Measurements from ENCODE around the gene SEMA3F. TPM values are rescaled to one million over a fixed set of nuclear protein-coding genes. Genes with fewer than 3 reads are reported as not detected.

SEMA3F gene
- total RNA-seq, 1 experiment from 2014 or later: 3.9 TPM

GRCh38 chr3:50221411-50222168 lies 66.5 kb downstream of the SEMA3F start:
- CTCF ChIA-PET: no interaction called here
- intact Hi-C loops (cut with micrococcal nuclease; ENCODE audit: unreplicated experiment): no loop called here
- TF ChIP-seq CTCF (conservative IDR thresholded peaks at IDR 0.05; ENCODE audit: low read depth, low read length): no peak
- no peak overlapping the region for H3K27ac ChIP-seq (ENCODE audit: low read depth, low read length, poor library complexity, severe bottlenecking)
- H3K9me3 ChIP-seq (ENCODE audit: low read depth, low read length, poor library complexity, severe bottlenecking): no peaks in the 10 kb centered on the region
- no peak overlapping the region for H3K4me3 ChIP-seq (ENCODE audit: low read depth, low read length, poor library complexity, severe bottlenecking)
- H3K27me3 ChIP-seq (replicated peaks; ENCODE audit: insufficient read depth, low read depth, low read length, poor library complexity): no peaks in the 10 kb centered on the region
- no peak for DNase-seq (ENCODE audit: low spot score)
- H3K36me3 ChIP-seq (ENCODE audit: insufficient read depth, low read length, poor library complexity, severe bottlenecking): no peaks in the 10 kb centered on the region
- no TSS peak for BruUV-seq (replicated peaks)
- POLR2A ChIA-PET (ENCODE audit: low non-redundant PET): no interaction called here
- no peaks in the 10 kb centered on the region for H3K4me1 ChIP-seq (ENCODE audit: insufficient read depth, low read length, poor library complexity, severe bottlenecking)

GRCh38 chr3:50222169-50222528 lies 67.0 kb downstream of the SEMA3F start:
- H3K27ac ChIP-seq (ENCODE audit: low read depth, low read length, poor library complexity, severe bottlenecking): no peak overlapping the region
- H3K36me3 ChIP-seq (ENCODE audit: insufficient read depth, low read length, poor library complexity, severe bottlenecking): no peaks in the 10 kb centered on the region
- ChIA-PET CTCF (no interaction called here), POLR2A (ENCODE audit: low non-redundant PET) (no interaction called here)
- no peak for TF ChIP-seq EZH2 (IDR thresholded peaks at IDR 0.05; ENCODE audit: borderline replicate concordance, low read depth, low read length, poor library complexity, severe bottlenecking)
- no peak for TF ChIP-seq CTCF (conservative IDR thresholded peaks at IDR 0.05; ENCODE audit: low read depth, low read length)
- no peaks in the 10 kb centered on the region for H3K27me3 ChIP-seq (replicated peaks; ENCODE audit: insufficient read depth, low read depth, low read length, poor library complexity)
- no TSS peak for BruUV-seq (replicated peaks)
- no peaks in the 10 kb centered on the region for H3K4me1 ChIP-seq (ENCODE audit: insufficient read depth, low read length, poor library complexity, severe bottlenecking)
- no peaks in the 10 kb centered on the region for H3K9me3 ChIP-seq (ENCODE audit: low read depth, low read length, poor library complexity, severe bottlenecking)
- no peak overlapping the region for H3K4me3 ChIP-seq (ENCODE audit: low read depth, low read length, poor library complexity, severe bottlenecking)
- DNase-seq (ENCODE audit: low spot score): no peak
- intact Hi-C loops (cut with micrococcal nuclease; ENCODE audit: unreplicated experiment): no loop called here

GRCh38 chr3:50224639-50225038 lies 69.5 kb downstream of the SEMA3F start:
- intact Hi-C loops (cut with micrococcal nuclease; ENCODE audit: unreplicated experiment): no loop called here
- no peak for TF ChIP-seq CTCF (conservative IDR thresholded peaks at IDR 0.05; ENCODE audit: low read depth, low read length)
- no peak for TF ChIP-seq EZH2 (IDR thresholded peaks at IDR 0.05; ENCODE audit: borderline replicate concordance, low read depth, low read length, poor library complexity, severe bottlenecking)
- Histone ChIP-seq H3K27me3 (replicated peaks; ENCODE audit: insufficient read depth, low read depth, low read length, poor library complexity) (no peaks in the 10 kb centered on the region), H3K36me3 (ENCODE audit: insufficient read depth, low read length, poor library complexity, severe bottlenecking) (no peaks in the 10 kb centered on the region), H3K4me1 (ENCODE audit: insufficient read depth, low read length, poor library complexity, severe bottlenecking) (peaks cover 8% of the 10 kb centered on the region), H3K27ac (ENCODE audit: low read depth, low read length, poor library complexity, severe bottlenecking) (no peak overlapping the region), H3K4me3 (ENCODE audit: low read depth, low read length, poor library complexity, severe bottlenecking) (no peak overlapping the region), H3K9me3 (ENCODE audit: low read depth, low read length, poor library complexity, severe bottlenecking) (no peaks in the 10 kb centered on the region)
- ChIA-PET POLR2A (ENCODE audit: low non-redundant PET) (interaction anchor here (0.7 kb wide), 1 partner anchor 45 kb away, joined by 7 read pairs; no protein-coding TSS in a partner anchor), CTCF (interaction anchor here (0.7 kb wide), 2 partner anchors 36 to 67 kb away, joined by 8 to 15 read pairs; no protein-coding TSS in a partner anchor)
- DNase-seq (ENCODE audit: low spot score): no peak
- no TSS peak for BruUV-seq (replicated peaks)

Measured in A673 (cell line).